PC-3 (cell line): ENCODE data around the gene CCDC177. TPM values are rescaled to one million over a fixed set of nuclear protein-coding genes. Genes with fewer than 3 reads are reported as not detected.

Experiments
- ATAC-seq: fragments of 200-7000 bp; cut with Tn5 transposase; 2 replicates; pipeline ENCODE4 v1.9.1; 2020; ENCODE audit warnings: mild to moderate bottlenecking, moderate library complexity
- BruUV-seq: library from RNA; stranded (reverse); fragments of 400-500 nt; replicated peaks from 2 replicates; lab custom pipeline; 2021; lab: Mats Ljungman, UMichigan
- CTCF ChIA-PET: fragments of 300-600 bp; sonication (Branson Sonifier 250); formaldehyde crosslinking; loops from one replicate; lab custom pipeline; 2022; ENCODE audit warnings: antibody characterized with exemption; lab: Charles Lee
- POLR2A ChIA-PET: fragments of 300-600 bp; sonication (Branson Sonifier 250); formaldehyde crosslinking; loops from one replicate; lab custom pipeline; 2022; ENCODE audit warnings: antibody characterized with exemption; ENCODE audit not compliant: unreplicated experiment; lab: Charles Lee
- DNase-seq: peaks from one replicate; pipeline ENCODE4 v3.0.0-alpha.2; 2015
- H2AFZ ChIP-seq: fragments of 300-600 bp; sonication (generic); 2 replicates; pipeline ENCODE4 v1.6.0; 2016; ENCODE audit warnings: antibody characterized with exemption, low read length
- H3F3A ChIP-seq: fragments of 300-600 bp; sonication (generic); one replicate; pipeline ENCODE4 v1.6.0; 2017; ENCODE audit warnings: antibody characterized with exemption, low read length, control low read depth, mild to moderate bottlenecking; ENCODE audit not compliant: unreplicated experiment
- H3K27ac ChIP-seq: fragments of 300-600 bp; sonication (generic); 2 replicates; pipeline ENCODE4 v1.5.1; 2016; ENCODE audit warnings: mild to moderate bottlenecking, low read length
- H3K27me3 ChIP-seq: fragments of 300-600 bp; sonication (generic); 2 replicates; pipeline ENCODE4 v1.6.1; 2016; ENCODE audit warnings: low read length, mixed read lengths
- H3K36me3 ChIP-seq: fragments of 300-600 bp; sonication (generic); 2 replicates; pipeline ENCODE4 v1.6.1; 2016; ENCODE audit warnings: low read depth, mixed run types, low read length, mixed read lengths
- H3K4me1 ChIP-seq: fragments of 300-600 bp; sonication (generic); 2 replicates; pipeline ENCODE4 v1.5.1; 2016; ENCODE audit warnings: low read length; ENCODE audit not compliant: insufficient read depth
- H3K4me2 ChIP-seq: fragments of 300-600 bp; sonication (generic); 2 replicates; pipeline ENCODE4 v1.6.0; 2016; ENCODE audit warnings: low read length
- H3K4me3 ChIP-seq: fragments of 300-600 bp; sonication (generic); 2 replicates; pipeline ENCODE4 v1.5.1; 2016; ENCODE audit warnings: mild to moderate bottlenecking, low read length, mixed read lengths
- H3K79me2 ChIP-seq: fragments of 300-600 bp; sonication (generic); 2 replicates; pipeline ENCODE4 v1.6.1; 2017; ENCODE audit warnings: low read length, mixed read lengths
- H3K9ac ChIP-seq: fragments of 300-600 bp; sonication (generic); 2 replicates; pipeline ENCODE4 v1.6.0; 2016; ENCODE audit warnings: mild to moderate bottlenecking, low read length
- H3K9me2 ChIP-seq: fragments of 300-600 bp; sonication (generic); replicated peaks from 2 replicates; pipeline ENCODE4 v1.6.1; 2016; ENCODE audit warnings: mixed run types, low read length, mixed read lengths
- H3K9me3 ChIP-seq: fragments of 300-600 bp; sonication (generic); 2 replicates; pipeline ENCODE4 v1.6.1; 2016; ENCODE audit warnings: low read length, mixed read lengths
- H4K20me1 ChIP-seq: fragments of 300-600 bp; sonication (generic); 2 replicates; pipeline ENCODE4 v1.6.1; 2016; ENCODE audit warnings: low read length, mixed read lengths
- EZH2 ChIP-seq: fragments of 300-600 bp; sonication (generic); IDR thresholded peaks from one replicate; pipeline ENCODE4 v1.6.1; 2017; ENCODE audit warnings: antibody characterized with exemption, mild to moderate bottlenecking, low read length; ENCODE audit not compliant: unreplicated experiment
- EZH2phosphoT487 ChIP-seq: fragments of 300-600 bp; sonication (generic); IDR thresholded peaks from 2 replicates; pipeline ENCODE4 v1.6.1; 2018; ENCODE audit warnings: mild to moderate bottlenecking, antibody characterized with exemption, low read length, borderline replicate concordance
- intact Hi-C: fragments of 100-400 bp; cut with micrococcal nuclease; formaldehyde crosslinking; loops from 2 replicates; pipeline ENCODE4 v1.9.0; 2023
- total RNA-seq: library from RNA; depleted of rRNA; stranded (reverse); fragments of >200 nt; gene quantifications from 2 replicates; pipeline ENCODE4 v1.2.3, GENCODE V29; 2014
- TF ChIP-seq, protein P1 (sequence below): fragments of 300-600 bp; sonication (generic); conservative IDR thresholded peaks from 2 replicates; pipeline ENCODE4 v1.5.1; 2017; ENCODE audit warnings: antibody characterized with exemption, low read depth, mild to moderate bottlenecking, low read length

Gene CCDC177
- total RNA-seq, 1 experiment from 2014 or later = not detected

DNA sequence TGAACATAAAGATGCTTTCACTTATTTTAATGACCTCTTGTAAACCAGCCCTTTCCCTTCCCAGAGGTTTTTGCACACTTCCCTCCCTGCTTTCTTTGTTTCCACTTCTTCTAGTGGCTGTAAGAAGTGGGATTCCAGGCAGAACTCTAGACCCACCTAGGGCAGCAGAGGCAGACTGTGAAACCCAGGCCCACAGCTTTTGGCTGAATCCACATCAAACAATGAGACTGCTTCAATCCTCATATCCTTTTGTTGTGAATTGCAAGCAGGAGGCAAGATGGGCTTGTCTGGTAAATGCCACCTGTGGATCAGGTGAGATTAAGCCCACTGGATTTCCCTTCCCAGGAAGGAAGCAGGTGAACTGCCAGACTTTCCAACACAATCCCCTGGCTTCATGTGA, 12.8 kb downstream of the CCDC177 start:
- no TSS peak for BruUV-seq
- no peaks in the 10 kb centered on the region for H3K36me3 ChIP-seq
- H3K9ac ChIP-seq = no peak overlapping the region
- no peak overlapping the region for H2AFZ ChIP-seq
- no peaks in the 10 kb centered on the region for H3F3A ChIP-seq
- H3K9me2 ChIP-seq = no peaks in the 10 kb centered on the region
- intact Hi-C loops = no loop called here
- no peaks in the 10 kb centered on the region for H4K20me1 ChIP-seq
- H3K4me1 ChIP-seq = no peaks in the 10 kb centered on the region
- no peak overlapping the region for H3K27ac ChIP-seq
- H3K79me2 ChIP-seq = no peaks in the 10 kb centered on the region
- TF ChIP-seq EZH2 (no peak), EZH2phosphoT487 (no peak)
- TF ChIP-seq, protein P1, sequence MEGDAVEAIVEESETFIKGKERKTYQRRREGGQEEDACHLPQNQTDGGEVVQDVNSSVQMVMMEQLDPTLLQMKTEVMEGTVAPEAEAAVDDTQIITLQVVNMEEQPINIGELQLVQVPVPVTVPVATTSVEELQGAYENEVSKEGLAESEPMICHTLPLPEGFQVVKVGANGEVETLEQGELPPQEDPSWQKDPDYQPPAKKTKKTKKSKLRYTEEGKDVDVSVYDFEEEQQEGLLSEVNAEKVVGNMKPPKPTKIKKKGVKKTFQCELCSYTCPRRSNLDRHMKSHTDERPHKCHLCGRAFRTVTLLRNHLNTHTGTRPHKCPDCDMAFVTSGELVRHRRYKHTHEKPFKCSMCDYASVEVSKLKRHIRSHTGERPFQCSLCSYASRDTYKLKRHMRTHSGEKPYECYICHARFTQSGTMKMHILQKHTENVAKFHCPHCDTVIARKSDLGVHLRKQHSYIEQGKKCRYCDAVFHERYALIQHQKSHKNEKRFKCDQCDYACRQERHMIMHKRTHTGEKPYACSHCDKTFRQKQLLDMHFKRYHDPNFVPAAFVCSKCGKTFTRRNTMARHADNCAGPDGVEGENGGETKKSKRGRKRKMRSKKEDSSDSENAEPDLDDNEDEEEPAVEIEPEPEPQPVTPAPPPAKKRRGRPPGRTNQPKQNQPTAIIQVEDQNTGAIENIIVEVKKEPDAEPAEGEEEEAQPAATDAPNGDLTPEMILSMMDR = no peak
- no peak for DNase-seq
- H3K4me2 ChIP-seq = no peak overlapping the region
- CTCF ChIA-PET = no interaction called here
- POLR2A ChIA-PET = no interaction called here
- peaks cover 72% of the 10 kb centered on the region for H3K27me3 ChIP-seq
- no peaks in the 10 kb centered on the region for H3K9me3 ChIP-seq
- H3K4me3 ChIP-seq = no peak overlapping the region
- ATAC-seq = no peak

GRCh38 chr14:69560826-69561225, 13.8 kb downstream of the CCDC177 start:
- no TSS peak for BruUV-seq
- H3K4me2 ChIP-seq = no peak overlapping the region

GRCh38 chr14:69559581-69560011, 15.1 kb downstream of the CCDC177 start:
- peak; percentile 48 for ATAC-seq
- BruUV-seq = no TSS peak
- POLR2A ChIA-PET = interaction anchor here (0.6 kb wide), 1 partner anchor 149 kb away, joined by 5 read pairs; no protein-coding TSS in a partner anchor

More at GRCh38 chr14:69560826-69561225, 13.8 kb downstream of the CCDC177 start:
- peaks cover 70% of the 10 kb centered on the region for H3K27me3 ChIP-seq
- H3K27ac ChIP-seq = no peak overlapping the region
- no peaks in the 10 kb centered on the region for H3K9me2 ChIP-seq
- POLR2A ChIA-PET = no interaction called here
- intact Hi-C loops = no loop called here
- no peak overlapping the region for H3K4me3 ChIP-seq
- no peak overlapping the region for H2AFZ ChIP-seq
- no peak overlapping the region for H3K9ac ChIP-seq
- H3K9me3 ChIP-seq = no peaks in the 10 kb centered on the region
- no peaks in the 10 kb centered on the region for H3K79me2 ChIP-seq
- TF ChIP-seq, protein P1 = no peak
- no peak for TF ChIP-seq EZH2phosphoT487
- no peak for TF ChIP-seq EZH2
- no peaks in the 10 kb centered on the region for H3K36me3 ChIP-seq
- DNase-seq (no peak), ATAC-seq (no peak)
- H3F3A ChIP-seq = no peaks in the 10 kb centered on the region
- no peaks in the 10 kb centered on the region for H3K4me1 ChIP-seq
- CTCF ChIA-PET = no interaction called here
- H4K20me1 ChIP-seq = no peaks in the 10 kb centered on the region

More at GRCh38 chr14:69559581-69560011, 15.1 kb downstream of the CCDC177 start:
- CTCF ChIA-PET = interaction anchor here (0.6 to 1.2 kb wide), 3 partner anchors 12 to 86 kb away, joined by 3 read pairs; no protein-coding TSS in a partner anchor
- Histone ChIP-seq H3K4me2 (no peak overlapping the region), H3K4me1 (no peaks in the 10 kb centered on the region), H3K9ac (no peak overlapping the region), H3K9me2 (no peaks in the 10 kb centered on the region), H3K9me3 (no peaks in the 10 kb centered on the region), H2AFZ (no peak overlapping the region), H3K27ac (no peak overlapping the region), H3K79me2 (no peaks in the 10 kb centered on the region), H3K27me3 (peaks cover 60% of the 10 kb centered on the region), H3K36me3 (no peaks in the 10 kb centered on the region), H3K4me3 (no peak overlapping the region), H4K20me1 (no peaks in the 10 kb centered on the region), H3F3A (no peaks in the 10 kb centered on the region)
- intact Hi-C loops = no loop called here
- TF ChIP-seq EZH2 = no peak
- no peak for DNase-seq
